HepG2 (cell line): ENCODE data around the gene ZNF618. TPM values are rescaled to one million over a fixed set of nuclear protein-coding genes. Genes with fewer than 3 reads are reported as not detected.

Experiments
- ATAC-seq: fragments of 200-7000 bp; cut with Tn5 transposase; 3 replicates; pipeline ENCODE4 v1.9.1; 2020; ENCODE audit warnings: mild to moderate bottlenecking, moderate library complexity
- BruUV-seq: library from RNA; stranded (reverse); fragments of 400-500 nt; replicated peaks from 2 replicates; lab custom pipeline; 2021; lab: Mats Ljungman, UMichigan
- CTCF ChIA-PET: fragments of 300-600 bp; formaldehyde crosslinking; extraction: SDS; loops from one replicate; lab custom pipeline; 2021; ENCODE audit warnings: low total read pairs, inconsistent platforms, low intra/inter-chr PET ratio; lab: Yijun Ruan, JAX
- POLR2A ChIA-PET: fragments of 350-600 bp; sonication (Branson Sonifier 250); formaldehyde crosslinking; loops from one replicate; lab custom pipeline; 2020; ENCODE audit warnings: antibody characterized with exemption, inconsistent platforms; lab: Yijun Ruan, JAX
- DNase-seq: peaks from one replicate; pipeline ENCODE4 v3.0.0-alpha.2; 2015; ENCODE audit warnings: low spot score
- FAIRE-seq: peaks from 3 replicates; lab custom pipeline; 2011; peaks lifted over from hg19 to GRCh38; lab: Jason Lieb, UNC
- H2AFZ ChIP-seq: one replicate; pipeline ENCODE4 v1.6.1; 2011; ENCODE audit warnings: low read length, inconsistent platforms
- H3K27ac ChIP-seq: fragments of 300-600 bp; 3 replicates; pipeline ENCODE4 v1.8.0; 2011; ENCODE audit warnings: mixed run types, mild to moderate bottlenecking, mixed read lengths, low read length, inconsistent platforms; ENCODE audit not compliant: insufficient read depth; ENCODE audit errors: extremely low read length
- H3K27me3 ChIP-seq, 2 experiments: fragments of 200-600 bp in 1 of 2; 2 replicates in 1 of 2; 3 replicates in 1 of 2; pipeline versions ENCODE4 v1.6.0 to v1.8.0; 2011; ENCODE audit warnings: low read length in 2 of 2, mild to moderate bottlenecking in 2 of 2, moderate library complexity in 2 of 2, inconsistent platforms in 1 of 2; ENCODE audit not compliant: insufficient read depth in 2 of 2, control insufficient read depth in 1 of 2
- H3K36me3 ChIP-seq, 2 experiments: fragments of 200-600 bp in 1 of 2; replicated peaks in 1 of 2; 2 replicates in 1 of 2; 3 replicates in 1 of 2; pipeline versions ENCODE4 v1.5.1 to v1.8.0; 2011; ENCODE audit warnings: low read length in 2 of 2, inconsistent platforms in 1 of 2; ENCODE audit not compliant: insufficient read depth in 2 of 2, control insufficient read depth in 1 of 2
- H3K4me1 ChIP-seq: 2 replicates; pipeline ENCODE4 v1.5.1; 2012; ENCODE audit warnings: low read length, inconsistent platforms; ENCODE audit not compliant: insufficient read depth
- H3K4me2 ChIP-seq: 2 replicates; pipeline ENCODE4 v1.6.0; 2011; ENCODE audit warnings: low read depth, low read length, inconsistent platforms
- H3K4me3 ChIP-seq, 3 experiments: fragments of 200-600 bp in 1 of 3; sonication (generic), shearing (Covaris generic) in 1 of 3; replicated peaks in 1 of 3; 2 replicates each; pipeline ENCODE4 v1.5.1; 2011 to 2016; ENCODE audit warnings: low read length in 3 of 3, inconsistent platforms in 2 of 3, low read depth in 2 of 3, mild to moderate bottlenecking in 2 of 3, control low read depth in 1 of 3, mixed read lengths in 1 of 3; ENCODE audit not compliant: insufficient read depth in 1 of 3
- H3K79me2 ChIP-seq: one replicate; pipeline ENCODE4 v1.6.1; 2011; ENCODE audit warnings: low read length, inconsistent platforms; ENCODE audit not compliant: insufficient read depth
- H3K9ac ChIP-seq: 2 replicates; pipeline ENCODE4 v1.6.0; 2011; ENCODE audit warnings: mild to moderate bottlenecking, low read depth, low read length, inconsistent platforms; ENCODE audit not compliant: insufficient read depth
- H3K9me3 ChIP-seq: 2 replicates; pipeline ENCODE4 v1.5.1; 2012; ENCODE audit warnings: mild to moderate bottlenecking, low read length
- H4K20me1 ChIP-seq: 2 replicates; pipeline ENCODE4 v1.6.0; 2011; ENCODE audit warnings: inconsistent platforms, mild to moderate bottlenecking, low read length, moderate library complexity; ENCODE audit not compliant: insufficient read depth
- NR2F2 ChIP-seq: IDR thresholded peaks from 2 replicates; pipeline ENCODE4 v1.6.1; 2012; ENCODE audit warnings: low read depth, inconsistent platforms, borderline replicate concordance
- ZKSCAN5 ChIP-seq: sonication (generic); formaldehyde crosslinking; IDR thresholded peaks from 2 replicates; pipeline ENCODE4 v1.5.1; 2020; ENCODE audit warnings: mild to moderate bottlenecking, missing genetic modification reagents
- ZNF317 ChIP-seq: sonication (generic); formaldehyde crosslinking; IDR thresholded peaks from 2 replicates; pipeline ENCODE4 v1.5.0; 2020; ENCODE audit warnings: mild to moderate bottlenecking, missing genetic modification reagents
- ZNF703 ChIP-seq: sonication (generic); formaldehyde crosslinking; IDR thresholded peaks from 2 replicates; pipeline ENCODE4 v1.5.1; 2020; ENCODE audit warnings: missing genetic modification reagents, mild to moderate bottlenecking, moderate library complexity, borderline replicate concordance
- ZSCAN30 ChIP-seq: sonication (generic); formaldehyde crosslinking; IDR thresholded peaks from 2 replicates; pipeline ENCODE4 v1.5.0; 2020; ENCODE audit warnings: mild to moderate bottlenecking, missing genetic modification reagents
- WGBS: methylation state at CpG from one replicate; pipeline ENCODE4 v1.1.6; 2017; ENCODE audit warnings: low lambda C conversion rate; 5-methylcytosine and 5-hydroxymethylcytosine counted together
- in situ Hi-C: cut with HindIII; loops from 2 replicates; pipeline ENCODE4 v1.10.0; 2017; ENCODE audit warnings: low pct_unique_long_range_greater_than_20kb; ENCODE audit not compliant: extremely low pct_ligation_motif_present
- intact Hi-C: fragments of 100-400 bp; cut with micrococcal nuclease; formaldehyde crosslinking; loops from one replicate; pipeline ENCODE4 v1.10.0; 2022; ENCODE audit not compliant: unreplicated experiment
- polyA plus RNA-seq, 8 experiments: library from polyadenylated mRNA; depleted of rRNA in 3 of 8; stranded (reverse) in 7 of 8; unstranded in 1 of 8; fragments of >200 nt; fragmentation: Illumina TruSeq in 4 of 8; extraction: Trizol in 4 of 8; gene quantifications; 2 replicates each; pipeline versions ENCODE4 v1.2.1 to v1.2.3, GENCODE V29; 2011 to 2016; ENCODE audit warnings: low read depth in 4 of 8, missing spikeins in 1 of 8, mixed read lengths in 1 of 8; ENCODE audit not compliant: insufficient read depth in 1 of 8
- total RNA-seq, 5 experiments: library from RNA; depleted of rRNA; stranded (reverse); fragments of >200 nt; fragmentation: Illumina TruSeq; extraction: Trizol; gene quantifications; 2 replicates each; pipeline ENCODE4 v1.2.3, GENCODE V29; 2016; ENCODE audit warnings: low read depth in 1 of 5

The ZNF618 gene
- total and polyA plus RNA-seq, 2 of the 13 experiments (the other 11 are each of a cell fraction or from before 2014, with no cell fraction given) = 0.07 TPM

DNA sequence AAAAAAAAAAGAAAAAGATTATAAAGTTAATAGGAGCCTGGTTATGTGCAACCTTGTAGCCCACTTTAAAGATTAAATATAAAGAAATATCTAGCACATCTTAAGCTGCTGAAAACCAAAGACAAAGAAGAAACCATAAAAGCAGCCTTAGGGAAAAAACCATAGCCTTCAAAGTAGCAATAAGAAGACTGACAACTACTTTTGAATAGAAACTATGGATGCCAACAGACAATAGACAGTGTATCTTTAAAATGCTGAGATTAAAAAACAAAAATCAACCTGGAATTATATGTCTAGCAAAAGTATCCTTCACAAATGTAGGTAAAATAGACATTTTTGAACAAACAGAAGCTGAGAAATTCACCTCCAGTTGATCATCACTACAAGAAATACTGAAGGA, 226.4 kb downstream of the ZNF618 start:
- ChIA-PET CTCF (no interaction called here), POLR2A (no interaction called here)
- FAIRE-seq (no peak), DNase-seq (no peak), ATAC-seq (no peak)
- H3K4me3 ChIP-seq = no peak overlapping the region
- H3K4me2 ChIP-seq = no peak overlapping the region
- no peak overlapping the region for H3K27ac ChIP-seq
- peaks cover 41% of the 10 kb centered on the region for H3K4me1 ChIP-seq
- no peak overlapping the region for H2AFZ ChIP-seq
- intact Hi-C loops (no loop called here), in situ Hi-C loops (no loop called here)
- no peaks in the 10 kb centered on the region for H3K36me3 ChIP-seq
- H4K20me1 ChIP-seq = no peaks in the 10 kb centered on the region
- peaks cover 13% of the 10 kb centered on the region for H3K9me3 ChIP-seq
- no peaks in the 10 kb centered on the region for H3K27me3 ChIP-seq
- no TSS peak for BruUV-seq
- no peaks in the 10 kb centered on the region for H3K79me2 ChIP-seq
- TF ChIP-seq ZNF317 (CRISPR knock-in tag) = peak; percentile 100
- no peak for TF ChIP-seq ZKSCAN5 (CRISPR knock-in tag)
- TF ChIP-seq ZNF703 (CRISPR knock-in tag) = no peak
- no peak for TF ChIP-seq NR2F2
- H3K9ac ChIP-seq = no peak overlapping the region

DNA sequence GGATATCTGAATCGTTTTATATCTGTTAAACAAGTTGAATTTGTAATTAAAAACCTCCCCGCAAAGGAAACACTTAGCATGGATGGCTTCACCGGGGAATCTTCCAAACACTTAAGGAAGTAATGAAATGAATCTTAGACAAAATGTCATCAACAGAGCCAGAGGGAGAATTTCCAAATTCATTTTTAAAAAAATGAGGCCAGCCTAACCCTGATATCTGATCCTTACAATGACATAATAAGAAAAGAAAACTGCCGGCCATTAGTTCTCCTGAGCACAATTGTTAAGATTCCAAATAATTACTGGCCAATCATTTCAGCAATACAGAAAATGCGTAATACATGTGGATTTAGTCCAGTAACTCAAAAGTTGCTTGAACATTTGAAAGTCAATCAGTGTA, 229.1 kb downstream of the ZNF618 start:
- no peaks in the 10 kb centered on the region for H4K20me1 ChIP-seq
- BruUV-seq = no TSS peak
- H3K4me3 ChIP-seq = no peak overlapping the region
- ChIA-PET POLR2A (no interaction called here), CTCF (no interaction called here)
- in situ Hi-C loops = loop anchor here (5.0 kb wide), 1 partner anchor 37 kb away; no protein-coding TSS in a partner anchor
- H3K27ac ChIP-seq = no peak overlapping the region
- H3K36me3 ChIP-seq = no peaks in the 10 kb centered on the region
- intact Hi-C loops = loop anchor here (5.0 kb wide), 2 partner anchors 67 to 132 kb away; no protein-coding TSS in a partner anchor
- H3K9ac ChIP-seq = no peak overlapping the region
- no peak for TF ChIP-seq ZSCAN30 (CRISPR knock-in tag)
- H3K79me2 ChIP-seq = no peaks in the 10 kb centered on the region
- H3K4me2 ChIP-seq = no peak overlapping the region
- WGBS = 84% methylated on average over 5 of the region's 5 CpGs
- no peak for DNase-seq
- no peak overlapping the region for H2AFZ ChIP-seq
- H3K9me3 ChIP-seq = peaks cover 13% of the 10 kb centered on the region
- no peak for FAIRE-seq
- peaks cover 48% of the 10 kb centered on the region for H3K4me1 ChIP-seq
- H3K27me3 ChIP-seq = no peaks in the 10 kb centered on the region
- no peak for ATAC-seq

Other genes starting within 250 kb of the ZNF618 start
- 612 and 1,510 TPM in 2 replicates for gene AMBP, start 202.0 kb downstream of the ZNF618 start, total RNA-seq (2016; rRNA removed; fragmentation: Illumina TruSeq; extraction: Trizol)
- gene AMBP, start 202.0 kb downstream of the ZNF618 start, polyA plus RNA-seq (2011; rRNA removed) = 2,580 and 3,919 TPM in 2 replicates
- 0.81 and 1.8 TPM in 2 replicates for gene KIF12, start 223.0 kb downstream of the ZNF618 start, total RNA-seq (2016; rRNA removed; fragmentation: Illumina TruSeq; extraction: Trizol)
- 12.5 and 14.8 TPM in 2 replicates for gene KIF12, start 223.0 kb downstream of the ZNF618 start, polyA plus RNA-seq (2011; rRNA removed)